ENCODE data around the gene AFAP1.

GRCh38 chr4:7770224-7771050 is 169.2 kb downstream of the AFAP1 start:
- TF ChIP-seq CTCF (IDR thresholded peaks at IDR 0.05) = no peak
- TF ChIP-seq EZH2 (IDR thresholded peaks at IDR 0.05; ENCODE audit: borderline replicate concordance, insufficient read depth, low read depth, low read length, poor library complexity, severe bottlenecking) = no peak

Data from B cell (primary cell).